H9 (cell line): ENCODE data around the gene GIPC1. TPM values are rescaled to one million over a fixed set of nuclear protein-coding genes. Genes with fewer than 3 reads are reported as not detected.

ENCODE experiments used
- DNase-seq: peaks from one replicate; pipeline ENCODE4 v3.0.0-alpha.2; 2017
- H2AFZ ChIP-seq: one replicate; pipeline ENCODE4 v1.6.1; 2013; ENCODE audit warnings: mild to moderate bottlenecking, low read length, control low read depth, moderate library complexity
- H2AK5ac ChIP-seq: 2 replicates; pipeline ENCODE4 v1.6.1; 2013; ENCODE audit warnings: low read length, control low read depth, mixed read lengths; ENCODE audit not compliant: insufficient read length
- H2BK120ac ChIP-seq: one replicate; pipeline ENCODE4 v1.6.1; 2013; ENCODE audit warnings: low read depth, mild to moderate bottlenecking, low read length, control low read depth, inconsistent platforms; ENCODE audit not compliant: poor library complexity, severe bottlenecking
- H2BK12ac ChIP-seq: 2 replicates; pipeline ENCODE4 v1.6.1; 2013; ENCODE audit warnings: low read length, control low read depth, mixed read lengths, low read depth; ENCODE audit not compliant: insufficient read length
- H2BK15ac ChIP-seq: 2 replicates; pipeline ENCODE4 v1.6.1; 2013; ENCODE audit warnings: low read depth, low read length, control low read depth
- H2BK20ac ChIP-seq: one replicate; pipeline ENCODE4 v1.6.1; 2013; ENCODE audit warnings: low read depth, mild to moderate bottlenecking, low read length, control low read depth, inconsistent platforms; ENCODE audit not compliant: poor library complexity, severe bottlenecking
- H2BK5ac ChIP-seq: 2 replicates; pipeline ENCODE4 v1.6.1; 2013; ENCODE audit warnings: low read length, control low read depth, mixed read lengths; ENCODE audit not compliant: insufficient read length
- H3K14ac ChIP-seq: 2 replicates; pipeline ENCODE4 v1.6.1; 2013; ENCODE audit warnings: low read length, control low read depth; ENCODE audit not compliant: insufficient read depth
- H3K18ac ChIP-seq: 2 replicates; pipeline ENCODE4 v1.6.1; 2013; ENCODE audit warnings: low read depth, mild to moderate bottlenecking, mixed read lengths, low read length, control low read depth; ENCODE audit not compliant: insufficient read length
- H3K23ac ChIP-seq: 2 replicates; pipeline ENCODE4 v1.6.1; 2013; ENCODE audit warnings: low read length, control low read depth, mixed read lengths, low read depth; ENCODE audit not compliant: insufficient read length
- H3K23me2 ChIP-seq: 2 replicates; pipeline ENCODE4 v1.6.1; 2013; ENCODE audit warnings: low read depth, mild to moderate bottlenecking, mixed read lengths, low read length, control low read depth; ENCODE audit not compliant: insufficient read length, poor library complexity, severe bottlenecking
- H3K27ac ChIP-seq: 2 replicates; pipeline ENCODE4 v1.5.1; 2013; ENCODE audit warnings: low read length, control low read depth, mixed read lengths, low read depth; ENCODE audit not compliant: insufficient read length
- H3K27me3 ChIP-seq: 2 replicates; pipeline ENCODE4 v1.6.1; 2013; ENCODE audit warnings: low read length, control low read depth, inconsistent platforms; ENCODE audit not compliant: insufficient read depth
- H3K4ac ChIP-seq: 2 replicates; pipeline ENCODE4 v1.6.1; 2013; ENCODE audit warnings: low read depth, mild to moderate bottlenecking, control low read depth, inconsistent platforms, low read length, moderate library complexity
- H3K4me1 ChIP-seq: 2 replicates; pipeline ENCODE4 v1.6.1; 2013; ENCODE audit warnings: low read length, control low read depth, inconsistent platforms; ENCODE audit not compliant: insufficient read depth
- H3K4me2 ChIP-seq: 2 replicates; pipeline ENCODE4 v1.6.1; 2013; ENCODE audit warnings: low read length, control low read depth, mixed read lengths; ENCODE audit not compliant: insufficient read length, insufficient read depth
- H3K56ac ChIP-seq: 2 replicates; pipeline ENCODE4 v1.6.1; 2013; ENCODE audit warnings: low read depth, mild to moderate bottlenecking, mixed read lengths, low read length, control low read depth; ENCODE audit not compliant: insufficient read length
- H3K79me1 ChIP-seq: 2 replicates; pipeline ENCODE4 v1.6.1; 2013; ENCODE audit warnings: low read depth, mild to moderate bottlenecking, moderate library complexity, low read length, control low read depth, inconsistent platforms; ENCODE audit not compliant: insufficient read depth, poor library complexity, severe bottlenecking
- H3K79me2 ChIP-seq: 2 replicates; pipeline ENCODE4 v1.6.1; 2013; ENCODE audit warnings: low read length, control low read depth, inconsistent platforms; ENCODE audit not compliant: insufficient read depth
- H3K9ac ChIP-seq: 2 replicates; pipeline ENCODE4 v1.6.1; 2013; ENCODE audit warnings: low read length, control low read depth, mixed read lengths; ENCODE audit not compliant: insufficient read length; ENCODE audit errors: extremely low read depth
- H3K9me3 ChIP-seq: one replicate; pipeline ENCODE4 v1.6.1; 2013; ENCODE audit warnings: low read depth, low read length, inconsistent platforms; ENCODE audit not compliant: control insufficient read depth
- H3T11ph ChIP-seq: one replicate; pipeline ENCODE4 v1.6.1; 2013; ENCODE audit warnings: mild to moderate bottlenecking, low read length, control low read depth, inconsistent platforms
- H4K20me1 ChIP-seq: one replicate; pipeline ENCODE4 v1.6.1; 2013; ENCODE audit not compliant: control insufficient read depth, insufficient read length, insufficient read depth
- H4K5ac ChIP-seq: 2 replicates; pipeline ENCODE4 v1.6.1; 2013; ENCODE audit warnings: low read depth, mild to moderate bottlenecking, mixed read lengths, low read length, control low read depth; ENCODE audit not compliant: insufficient read length
- H4K8ac ChIP-seq: replicated peaks from 2 replicates; pipeline ENCODE4 v1.6.1; 2013; ENCODE audit warnings: low read length, control low read depth, mixed read lengths, low read depth; ENCODE audit not compliant: insufficient read length
- H4K91ac ChIP-seq: 2 replicates; pipeline ENCODE4 v1.6.1; 2013; ENCODE audit warnings: low read depth, mild to moderate bottlenecking, moderate library complexity, mixed read lengths, low read length, control low read depth; ENCODE audit not compliant: insufficient read length
- H3K27ac Mint-ChIP-seq, 3 experiments: 2 replicates in 2 of 3; 3 replicates in 1 of 3; pipeline ENCODE4 v1.8.0; 2020 to 2021; ENCODE audit warnings: mixed read lengths in 3 of 3, mild to moderate bottlenecking in 1 of 3, moderate library complexity in 1 of 3
- H3K27me3 Mint-ChIP-seq: 2 replicates; pipeline ENCODE4 v1.8.0; 2021; ENCODE audit warnings: low read depth, mild to moderate bottlenecking, moderate library complexity, mixed read lengths
- H3K36me3 Mint-ChIP-seq, 3 experiments: 2 replicates in 2 of 3; 3 replicates in 1 of 3; pipeline ENCODE4 v1.8.0; 2020 to 2021; ENCODE audit warnings: low read depth in 3 of 3, mixed read lengths in 3 of 3; ENCODE audit not compliant: insufficient read depth in 1 of 3
- H3K4me1 Mint-ChIP-seq, 2 experiments: 2 replicates each; pipeline ENCODE4 v1.8.0; 2020; ENCODE audit warnings: mixed read lengths in 2 of 2
- H3K4me3 Mint-ChIP-seq, 2 experiments: 2 replicates in 1 of 2; 3 replicates in 1 of 2; pipeline ENCODE4 v1.8.0; 2020 to 2021; ENCODE audit warnings: mild to moderate bottlenecking in 2 of 2, mixed read lengths in 2 of 2, moderate library complexity in 1 of 2
- H3K9me3 Mint-ChIP-seq, 2 experiments: 2 replicates in 1 of 2; 3 replicates in 1 of 2; pipeline ENCODE4 v1.8.0; 2020; ENCODE audit warnings: mild to moderate bottlenecking in 2 of 2, mixed read lengths in 2 of 2, moderate library complexity in 1 of 2
- CTCF ChIP-seq: fragments of 200-600 bp; sonication (generic); conservative IDR thresholded peaks from 3 replicates; pipeline ENCODE4 v1.8.0; 2021; ENCODE audit warnings: antibody characterized with exemption, mild to moderate bottlenecking
- WGBS: extraction: QIAGEN DNeasy Blood & Tissue Kit; methylation state at CpG from one replicate; pipeline ENCODE4 v1.1.7; 2013; ENCODE audit warnings: missing lambda C conversion rate, low lambda C conversion rate, mixed read lengths; ENCODE audit not compliant: insufficient read length; ENCODE audit errors: extremely low coverage; 5-methylcytosine and 5-hydroxymethylcytosine counted together
- long read RNA-seq: library from polyadenylated mRNA; unstranded; transcript quantifications from one replicate; pipeline ENCODE4 v2.0.0, GENCODE V29; 2020
- total RNA-seq: library from RNA; stranded (reverse); gene quantifications from 2 replicates; pipeline ENCODE4 v1.2.1, GENCODE V29; 2021

The GIPC1 gene
- total RNA-seq, result 70.6 and 75.0 TPM in 2 replicates
- long read RNA-seq, partial matches to known transcripts, result 10 of 29 reads
- long read RNA-seq, other reads (novel, unspliced or antisense), result 9 of 29 reads

- no peak within 1 kb of the TSS for H2AFZ ChIP-seq
Measured at GRCh38 chr19:14496029-14496833, at the start of gene GIPC1. Gene GIPC1, minus strand, starts transcription at chr19:14496127. Its CDS starts 13,151 bp downstream, at chr19:14482976.

More at GRCh38 chr19:14496029-14496833, at the start of gene GIPC1:
- H3K79me1 ChIP-seq, result peaks cover 3% of the 10 kb centered on the region
- Mint-ChIP-seq H3K9me3 (no peaks in the 10 kb centered on the region), H3K4me1 (peaks cover 22% of the 10 kb centered on the region in 2 experiments), H3K27ac (peak within 1 kb of the TSS; percentile 65 to 86 (median 70)), H3K4me3 (peak within 1 kb of the TSS; percentile 87 to 94), H3K27me3 (no peaks in the 10 kb centered on the region; the same call in none of the 2 replicates), H3K36me3 (peaks cover 14 to 25% (median 20%) of the 10 kb centered on the region in 3 experiments)
- H2BK12ac ChIP-seq, result no peak within 1 kb of the TSS
- H3K9me3 ChIP-seq, result no peaks in the 10 kb centered on the region
- no CpG with 5 or more reads among the region's 71 CpGs for WGBS
- peaks cover 2% of the 10 kb centered on the region; the same call in 1 of the 2 replicates for H3K79me2 ChIP-seq
- no peaks in the 10 kb centered on the region for H4K20me1 ChIP-seq
- no peak within 1 kb of the TSS for H3K56ac ChIP-seq
- no peak within 1 kb of the TSS for H4K8ac ChIP-seq
- no peak within 1 kb of the TSS for H2BK5ac ChIP-seq
- no peak within 1 kb of the TSS for H2BK120ac ChIP-seq
- no peak within 1 kb of the TSS for H3K4ac ChIP-seq
- H3K18ac ChIP-seq, result no peak within 1 kb of the TSS
- no peak within 1 kb of the TSS for H4K5ac ChIP-seq
- no peak within 1 kb of the TSS for H2BK15ac ChIP-seq
- peak within 1 kb of the TSS; percentile 64 for H3K9ac ChIP-seq
- H3K4me1 ChIP-seq, result peaks cover 4% of the 10 kb centered on the region; the same call in 1 of the 2 replicates
- peak; percentile 99 for DNase-seq
- no peak within 1 kb of the TSS for H2BK20ac ChIP-seq
- H3K4me2 ChIP-seq, result peak within 1 kb of the TSS; percentile 86
- H2AK5ac ChIP-seq, result no peak within 1 kb of the TSS
- H3K27me3 ChIP-seq, result no peaks in the 10 kb centered on the region
- H3K23ac ChIP-seq, result no peak within 1 kb of the TSS
- no peak within 1 kb of the TSS for H4K91ac ChIP-seq
- no peak within 1 kb of the TSS for H3K27ac ChIP-seq
- H3K14ac ChIP-seq, result peak within 1 kb of the TSS; percentile 72
- H3K23me2 ChIP-seq, result peaks cover 4% of the 10 kb centered on the region
- no peak within 1 kb of the TSS for H3T11ph ChIP-seq
- TF ChIP-seq CTCF, result no peak
